IMR-90 (cell line): Measurements from ENCODE around the gene ADAMTSL1.

Experiments
- MXI1 ChIP-seq: IDR thresholded peaks from 2 replicates; pipeline ENCODE4 v1.6.1; 2012; ENCODE audit warnings: low read depth, mild to moderate bottlenecking, low read length, moderate library complexity, borderline replicate concordance
- POLR2A ChIP-seq: IDR thresholded peaks from 2 replicates; pipeline ENCODE4 v1.6.1; 2012; ENCODE audit warnings: mild to moderate bottlenecking, low read depth, low read length
- RAD21 ChIP-seq: IDR thresholded peaks from 2 replicates; pipeline ENCODE4 v1.6.1; 2012; ENCODE audit warnings: low read length, improper control_type of control experiment
- TF ChIP-seq, protein P1 (sequence below): conservative IDR thresholded peaks from 2 replicates; pipeline ENCODE4 v1.5.1; 2012; ENCODE audit warnings: mild to moderate bottlenecking, low read depth, low read length, improper control_type of control experiment
- TF ChIP-seq, protein P2 (sequence below): fragments of 150-350 bp; IDR thresholded peaks from 2 replicates; pipeline ENCODE4 v1.6.1; 2017; ENCODE audit warnings: mild to moderate bottlenecking, antibody characterized with exemption, low read length, low read depth

DNA sequence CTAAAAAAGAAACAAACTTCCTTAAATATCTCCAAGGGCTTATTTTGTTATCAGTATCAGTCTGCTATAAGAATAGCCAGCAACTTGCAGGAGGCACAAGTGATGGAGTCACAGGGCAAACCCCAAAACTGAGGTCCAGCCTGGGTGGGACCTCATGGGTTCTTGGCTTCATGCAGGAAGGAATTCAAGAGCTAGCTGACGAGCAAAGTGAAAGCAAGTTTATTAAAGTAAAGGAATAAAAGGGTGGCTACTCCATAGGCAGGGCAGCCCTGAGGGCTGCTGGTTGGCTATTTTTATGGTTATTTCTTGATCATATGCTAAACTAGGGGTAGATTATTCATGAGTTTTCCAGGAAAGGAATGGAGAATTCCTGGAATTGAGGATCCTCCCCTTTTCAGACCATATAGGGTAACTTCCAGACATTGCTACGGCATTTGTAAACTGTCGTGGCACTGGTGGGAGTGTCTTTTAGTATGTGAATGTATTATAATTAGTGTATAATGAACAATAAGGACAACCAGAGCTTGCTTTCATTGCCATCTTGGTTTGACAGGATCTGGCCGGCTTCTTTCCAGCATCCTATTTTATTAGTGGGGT is 231.9 kb downstream of the ADAMTSL1 start:
- TF ChIP-seq, protein P1, sequence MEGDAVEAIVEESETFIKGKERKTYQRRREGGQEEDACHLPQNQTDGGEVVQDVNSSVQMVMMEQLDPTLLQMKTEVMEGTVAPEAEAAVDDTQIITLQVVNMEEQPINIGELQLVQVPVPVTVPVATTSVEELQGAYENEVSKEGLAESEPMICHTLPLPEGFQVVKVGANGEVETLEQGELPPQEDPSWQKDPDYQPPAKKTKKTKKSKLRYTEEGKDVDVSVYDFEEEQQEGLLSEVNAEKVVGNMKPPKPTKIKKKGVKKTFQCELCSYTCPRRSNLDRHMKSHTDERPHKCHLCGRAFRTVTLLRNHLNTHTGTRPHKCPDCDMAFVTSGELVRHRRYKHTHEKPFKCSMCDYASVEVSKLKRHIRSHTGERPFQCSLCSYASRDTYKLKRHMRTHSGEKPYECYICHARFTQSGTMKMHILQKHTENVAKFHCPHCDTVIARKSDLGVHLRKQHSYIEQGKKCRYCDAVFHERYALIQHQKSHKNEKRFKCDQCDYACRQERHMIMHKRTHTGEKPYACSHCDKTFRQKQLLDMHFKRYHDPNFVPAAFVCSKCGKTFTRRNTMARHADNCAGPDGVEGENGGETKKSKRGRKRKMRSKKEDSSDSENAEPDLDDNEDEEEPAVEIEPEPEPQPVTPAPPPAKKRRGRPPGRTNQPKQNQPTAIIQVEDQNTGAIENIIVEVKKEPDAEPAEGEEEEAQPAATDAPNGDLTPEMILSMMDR, result no peak
- no peak for TF ChIP-seq RAD21
- no peak for TF ChIP-seq POLR2A
- TF ChIP-seq, protein P2, sequence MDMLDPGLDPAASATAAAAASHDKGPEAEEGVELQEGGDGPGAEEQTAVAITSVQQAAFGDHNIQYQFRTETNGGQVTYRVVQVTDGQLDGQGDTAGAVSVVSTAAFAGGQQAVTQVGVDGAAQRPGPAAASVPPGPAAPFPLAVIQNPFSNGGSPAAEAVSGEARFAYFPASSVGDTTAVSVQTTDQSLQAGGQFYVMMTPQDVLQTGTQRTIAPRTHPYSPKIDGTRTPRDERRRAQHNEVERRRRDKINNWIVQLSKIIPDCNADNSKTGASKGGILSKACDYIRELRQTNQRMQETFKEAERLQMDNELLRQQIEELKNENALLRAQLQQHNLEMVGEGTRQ, result no peak
- TF ChIP-seq MXI1, result no peak
